GM12878 (cell line): ENCODE data around the gene ERMN. TPM values are rescaled to one million over a fixed set of nuclear protein-coding genes. Genes with fewer than 3 reads are reported as not detected.

Source experiments
- ATAC-seq: fragments of 200-7000 bp; cut with Tn5 transposase; 3 replicates; pipeline ENCODE4 v1.9.1; 2020; ENCODE audit warnings: mild to moderate bottlenecking, moderate library complexity
- BruUV-seq: library from RNA; stranded (reverse); fragments of 400-500 nt; replicated peaks from 2 replicates; lab custom pipeline; 2021; lab: Mats Ljungman, UMichigan
- CTCF ChIA-PET: fragments of 300-600 bp; sonication (Branson Sonifier 250); formaldehyde crosslinking; extraction: SDS; loops from one replicate; lab custom pipeline; 2021; ENCODE audit warnings: inconsistent platforms; lab: Yijun Ruan, JAX
- POLR2A ChIA-PET: fragments of 350-600 bp; formaldehyde crosslinking; extraction: SDS; loops from one replicate; lab custom pipeline; 2021; ENCODE audit warnings: inconsistent platforms; lab: Charles Lee
- RAD21 ChIA-PET: fragments of 300-600 bp; sonication (Branson Sonifier 250); formaldehyde crosslinking; loops from one replicate; lab custom pipeline; 2023; ENCODE audit warnings: antibody characterized with exemption; ENCODE audit not compliant: unreplicated experiment; lab: Charles Lee
- SMC1A ChIA-PET: fragments of 300-600 bp; sonication (Branson Sonifier 250); formaldehyde crosslinking; loops from one replicate; lab custom pipeline; 2023; ENCODE audit not compliant: unreplicated experiment, uncharacterized antibody; lab: Charles Lee
- DNase-seq: peaks from one replicate; pipeline ENCODE4 v3.0.0-alpha.2; 2011; ENCODE audit warnings: low read depth, low spot score
- FAIRE-seq: peaks from 3 replicates; lab custom pipeline; 2011; peaks lifted over from hg19 to GRCh38; lab: Jason Lieb, UNC
- H2AFZ ChIP-seq: 2 replicates; pipeline ENCODE4 v1.6.0; 2011; ENCODE audit warnings: low read depth, low read length, control low read depth; ENCODE audit not compliant: control insufficient read depth
- H3K27ac ChIP-seq: 2 replicates; pipeline ENCODE4 v1.5.1; 2011; ENCODE audit warnings: control low read depth; ENCODE audit not compliant: control insufficient read depth, insufficient read depth
- H3K27me3 ChIP-seq, 2 experiments: replicated peaks in 1 of 2; 2 replicates each; pipeline versions ENCODE4 v1.6.0 to v1.6.1; 2011; ENCODE audit warnings: low read length in 1 of 2; ENCODE audit not compliant: control insufficient read depth in 2 of 2, insufficient read depth in 2 of 2
- H3K36me3 ChIP-seq, 2 experiments: 2 replicates each; pipeline ENCODE4 v1.5.1; 2011; ENCODE audit warnings: low read length in 1 of 2; ENCODE audit not compliant: control insufficient read depth in 2 of 2, insufficient read depth in 2 of 2
- H3K4me1 ChIP-seq: 2 replicates; pipeline ENCODE4 v1.6.1; 2011; ENCODE audit warnings: mild to moderate bottlenecking, low read length, moderate library complexity, mixed read lengths; ENCODE audit not compliant: control insufficient read depth, insufficient read depth
- H3K4me2 ChIP-seq: 2 replicates; pipeline ENCODE4 v1.6.0; 2011; ENCODE audit warnings: control low read depth; ENCODE audit not compliant: control insufficient read depth, insufficient read depth
- H3K4me3 ChIP-seq: fragments of 200-600 bp; sonication (generic); 2 replicates; pipeline ENCODE4 v1.5.1; 2016
- H3K79me2 ChIP-seq: 2 replicates; pipeline ENCODE4 v1.6.0; 2011; ENCODE audit warnings: low read length; ENCODE audit not compliant: control insufficient read depth, insufficient read depth
- H3K9ac ChIP-seq: 2 replicates; pipeline ENCODE4 v1.8.0; 2011; ENCODE audit warnings: low read length, control low read depth, mixed read lengths; ENCODE audit not compliant: control insufficient read depth, insufficient read depth
- H3K9me3 ChIP-seq: replicated peaks from 3 replicates; pipeline ENCODE4 v1.5.1; 2011; ENCODE audit warnings: mild to moderate bottlenecking, low read length; ENCODE audit not compliant: control insufficient read depth, insufficient read depth
- H4K20me1 ChIP-seq: 2 replicates; pipeline ENCODE4 v1.6.0; 2011; ENCODE audit not compliant: control insufficient read depth, insufficient read depth
- BCL11A ChIP-seq: IDR thresholded peaks from 2 replicates; pipeline ENCODE4 v1.6.1; 2011; ENCODE audit warnings: low read depth, low read length
- CBFB ChIP-seq: IDR thresholded peaks from 2 replicates; pipeline ENCODE4 v1.6.1; 2016; ENCODE audit warnings: antibody characterized with exemption, low read depth
- CBX3 ChIP-seq: fragments of 200-600 bp; sonication (generic); IDR thresholded peaks from 2 replicates; pipeline ENCODE4 v1.6.1; 2016; ENCODE audit warnings: low read depth, borderline replicate concordance
- CBX5 ChIP-seq: sonication (generic); IDR thresholded peaks from 2 replicates; pipeline ENCODE4 v1.6.1; 2016; ENCODE audit warnings: low read depth, moderate library complexity, mild to moderate bottlenecking, inconsistent platforms
- CHD4 ChIP-seq: fragments of 200-600 bp; sonication (generic); IDR thresholded peaks from 2 replicates; pipeline ENCODE4 v1.6.1; 2016; ENCODE audit warnings: mild to moderate bottlenecking
- GABPA ChIP-seq: IDR thresholded peaks from 2 replicates; pipeline ENCODE4 v1.6.1; 2014; ENCODE audit warnings: antibody characterized with exemption, low read depth, mild to moderate bottlenecking, inconsistent platforms
- IRF4 ChIP-seq: IDR thresholded peaks from 2 replicates; pipeline ENCODE4 v1.6.1; 2011; ENCODE audit warnings: low read depth, low read length
- MYC ChIP-seq: IDR thresholded peaks from 2 replicates; pipeline ENCODE4 v1.6.1; 2011; ENCODE audit warnings: mild to moderate bottlenecking, low read length, moderate library complexity, inconsistent platforms; ENCODE audit not compliant: insufficient read depth, insufficient replicate concordance, insufficient read length, severe bottlenecking
- NFXL1 ChIP-seq: fragments of 450-650 bp; IDR thresholded peaks from 2 replicates; pipeline ENCODE4 v1.6.1; 2017; ENCODE audit warnings: antibody characterized with exemption, mild to moderate bottlenecking, borderline replicate concordance
- SMAD5 ChIP-seq: IDR thresholded peaks from 2 replicates; pipeline ENCODE4 v1.6.1; 2016; ENCODE audit warnings: antibody characterized with exemption, low read depth
- TAF1 ChIP-seq: IDR thresholded peaks from 2 replicates; pipeline ENCODE4 v1.6.1; 2011; ENCODE audit warnings: mild to moderate bottlenecking, low read depth, low read length, borderline replicate concordance
- TCF12 ChIP-seq: IDR thresholded peaks from 2 replicates; pipeline ENCODE4 v1.6.1; 2011; ENCODE audit warnings: low read depth, mild to moderate bottlenecking, low read length
- TCF3 ChIP-seq: IDR thresholded peaks from 2 replicates; pipeline ENCODE4 v1.6.1; 2012; ENCODE audit warnings: low read depth, mild to moderate bottlenecking, low read length, borderline replicate concordance; ENCODE audit not compliant: insufficient read depth
- ZNF384 ChIP-seq: IDR thresholded peaks from 2 replicates; pipeline ENCODE4 v1.6.1; 2012; ENCODE audit warnings: low read depth, mild to moderate bottlenecking, low read length, improper control_type of control experiment, borderline replicate concordance
- WGBS: methylation state at CpG from one replicate; pipeline ENCODE4 v1.1.6; 2016; ENCODE audit warnings: low lambda C conversion rate; ENCODE audit not compliant: insufficient replicate concordance, insufficient coverage; ENCODE audit errors: missing lambda C conversion rate; 5-methylcytosine and 5-hydroxymethylcytosine counted together
- in situ Hi-C: fragments of 300-500 bp; cut with MboI; formaldehyde crosslinking; loops from 9 replicates; pipeline ENCODE4 v1.14.3; 2018; ENCODE audit warnings: mixed read lengths
- intact Hi-C: fragments of 100-400 bp; cut with micrococcal nuclease; formaldehyde crosslinking; loops from one replicate; pipeline ENCODE4 v1.14.2; 2022; ENCODE audit not compliant: unreplicated experiment
- polyA plus RNA-seq, 11 experiments: library from polyadenylated mRNA; depleted of rRNA in 4 of 11; unstranded in 6 of 11; stranded (reverse) in 5 of 11; fragments of >200 nt; fragmentation: Nextera tagmentation in 4 of 11; fragmentation: Illumina TruSeq in 1 of 11; extraction: Ambion mirVana in 4 of 11; extraction: Trizol in 1 of 11; gene quantifications; 1 replicate in 1 of 11; 2 replicates in 10 of 11; pipeline versions ENCODE4 v1.2.1 to v1.2.3, GENCODE V29; 2011 to 2016; ENCODE audit warnings: inconsistent platforms in 2 of 11, missing spikeins in 2 of 11, low read depth in 1 of 11
- total RNA-seq, 4 experiments: library from RNA; depleted of rRNA in 3 of 4; stranded (reverse); fragments of >200 nt in 3 of 4; fragmentation: Illumina TruSeq in 1 of 4; extraction: Trizol in 1 of 4; gene quantifications; 2 replicates each; pipeline versions ENCODE4 v1.2.1 to v1.2.3, GENCODE V29; 2013 to 2021
- TF ChIP-seq, protein P1 (sequence below): fragments of 450-650 bp; IDR thresholded peaks from 2 replicates; pipeline ENCODE4 v1.6.1; 2014; ENCODE audit warnings: mild to moderate bottlenecking
- TF ChIP-seq, protein P2 (sequence below): fragments of 450-650 bp; IDR thresholded peaks from 2 replicates; pipeline ENCODE4 v1.6.1; 2018; ENCODE audit warnings: borderline replicate concordance, mild to moderate bottlenecking; ENCODE audit not compliant: partially characterized antibody
- TF ChIP-seq, protein P3 (sequence below): IDR thresholded peaks from 2 replicates; pipeline ENCODE4 v1.6.1; 2012; ENCODE audit warnings: improper control_type of control experiment, low read depth, low read length; ENCODE audit not compliant: insufficient replicate concordance

The ERMN gene
- total and polyA plus RNA-seq, 10 of the 15 experiments (the other 5 are each of a cell fraction or from before 2014, with no cell fraction given), result 0.26 to 5.3 (median 1.5) TPM

DNA sequence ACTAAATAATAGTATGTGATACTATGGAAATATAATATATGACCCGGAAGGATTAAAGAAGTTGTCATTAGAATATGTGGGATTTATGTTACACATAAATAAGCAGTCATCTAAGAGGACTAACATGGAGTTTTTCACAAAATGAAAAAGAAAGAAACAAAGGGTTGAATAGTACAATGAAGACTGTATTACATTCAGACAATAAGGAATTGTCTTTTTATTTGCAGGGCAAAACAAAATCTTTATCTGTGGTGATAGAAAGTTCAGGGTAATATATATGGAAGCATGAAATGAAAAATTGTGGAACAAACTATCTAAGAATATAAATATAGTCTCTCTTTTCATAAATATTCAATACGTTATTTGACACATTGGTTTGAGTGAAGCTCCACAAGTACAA lies 5.8 kb downstream of the ERMN start:
- Histone ChIP-seq H3K4me2 (no peak overlapping the region), H4K20me1 (no peaks in the 10 kb centered on the region), H3K9me3 (no peaks in the 10 kb centered on the region), H3K27ac (no peak overlapping the region), H3K79me2 (no peaks in the 10 kb centered on the region), H2AFZ (no peak overlapping the region), H3K36me3 (no peaks in the 10 kb centered on the region), H3K27me3 (no peaks in the 10 kb centered on the region), H3K4me1 (no peaks in the 10 kb centered on the region), H3K4me3 (no peak overlapping the region), H3K9ac (no peak overlapping the region)
- CTCF ChIA-PET, result interaction anchor here (1.1 to 13.4 kb wide), 7 partner anchors 8 to 174 kb away, joined by 4 to 226 read pairs (median 14); no protein-coding TSS in a partner anchor
- intact Hi-C loops, result no loop called here
- SMC1A ChIA-PET, result interaction anchor here (0.9 to 2.1 kb wide), 7 partner anchors 8 to 150 kb away, joined by 3 to 8 read pairs (median 5); partner anchors contain the start of gene CYTIP
- in situ Hi-C loops, result no loop called here
- RAD21 ChIA-PET, result interaction anchor here (1.2 to 1.6 kb wide), 2 partner anchors 13 to 17 kb away, joined by 3 to 5 read pairs; no protein-coding TSS in a partner anchor
- POLR2A ChIA-PET, result no interaction called here
- DNase-seq (no peak), ATAC-seq (no peak), FAIRE-seq (no peak)
- WGBS, result 95% methylated on average over 2 of the region's 2 CpGs
- no TSS peak for BruUV-seq
- TF ChIP-seq CBX5 (no peak), IRF4 (no peak), SMAD5 (no peak), MYC (no peak), BCL11A (no peak), ZNF384 (no peak), TCF3 (no peak), NFXL1 (no peak), TAF1 (no peak), CBFB (no peak), GABPA (no peak), CHD4 (no peak), CBX3 (no peak), TCF12 (no peak)
- TF ChIP-seq, protein P1, sequence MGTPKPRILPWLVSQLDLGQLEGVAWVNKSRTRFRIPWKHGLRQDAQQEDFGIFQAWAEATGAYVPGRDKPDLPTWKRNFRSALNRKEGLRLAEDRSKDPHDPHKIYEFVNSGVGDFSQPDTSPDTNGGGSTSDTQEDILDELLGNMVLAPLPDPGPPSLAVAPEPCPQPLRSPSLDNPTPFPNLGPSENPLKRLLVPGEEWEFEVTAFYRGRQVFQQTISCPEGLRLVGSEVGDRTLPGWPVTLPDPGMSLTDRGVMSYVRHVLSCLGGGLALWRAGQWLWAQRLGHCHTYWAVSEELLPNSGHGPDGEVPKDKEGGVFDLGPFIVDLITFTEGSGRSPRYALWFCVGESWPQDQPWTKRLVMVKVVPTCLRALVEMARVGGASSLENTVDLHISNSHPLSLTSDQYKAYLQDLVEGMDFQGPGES, result no peak
- TF ChIP-seq, protein P2, sequence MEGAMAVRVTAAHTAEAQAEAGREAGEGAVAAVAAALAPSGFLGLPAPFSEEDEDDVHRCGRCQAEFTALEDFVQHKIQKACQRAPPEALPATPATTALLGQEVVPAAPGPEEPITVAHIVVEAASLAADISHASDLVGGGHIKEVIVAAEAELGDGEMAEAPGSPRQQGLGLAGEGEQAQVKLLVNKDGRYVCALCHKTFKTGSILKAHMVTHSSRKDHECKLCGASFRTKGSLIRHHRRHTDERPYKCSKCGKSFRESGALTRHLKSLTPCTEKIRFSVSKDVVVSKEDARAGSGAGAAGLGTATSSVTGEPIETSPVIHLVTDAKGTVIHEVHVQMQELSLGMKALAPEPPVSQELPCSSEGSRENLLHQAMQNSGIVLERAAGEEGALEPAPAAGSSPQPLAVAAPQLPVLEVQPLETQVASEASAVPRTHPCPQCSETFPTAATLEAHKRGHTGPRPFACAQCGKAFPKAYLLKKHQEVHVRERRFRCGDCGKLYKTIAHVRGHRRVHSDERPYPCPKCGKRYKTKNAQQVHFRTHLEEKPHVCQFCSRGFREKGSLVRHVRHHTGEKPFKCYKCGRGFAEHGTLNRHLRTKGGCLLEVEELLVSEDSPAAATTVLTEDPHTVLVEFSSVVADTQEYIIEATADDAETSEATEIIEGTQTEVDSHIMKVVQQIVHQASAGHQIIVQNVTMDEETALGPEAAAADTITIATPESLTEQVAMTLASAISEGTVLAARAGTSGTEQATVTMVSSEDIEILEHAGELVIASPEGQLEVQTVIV, result no peak
- TF ChIP-seq, protein P3, sequence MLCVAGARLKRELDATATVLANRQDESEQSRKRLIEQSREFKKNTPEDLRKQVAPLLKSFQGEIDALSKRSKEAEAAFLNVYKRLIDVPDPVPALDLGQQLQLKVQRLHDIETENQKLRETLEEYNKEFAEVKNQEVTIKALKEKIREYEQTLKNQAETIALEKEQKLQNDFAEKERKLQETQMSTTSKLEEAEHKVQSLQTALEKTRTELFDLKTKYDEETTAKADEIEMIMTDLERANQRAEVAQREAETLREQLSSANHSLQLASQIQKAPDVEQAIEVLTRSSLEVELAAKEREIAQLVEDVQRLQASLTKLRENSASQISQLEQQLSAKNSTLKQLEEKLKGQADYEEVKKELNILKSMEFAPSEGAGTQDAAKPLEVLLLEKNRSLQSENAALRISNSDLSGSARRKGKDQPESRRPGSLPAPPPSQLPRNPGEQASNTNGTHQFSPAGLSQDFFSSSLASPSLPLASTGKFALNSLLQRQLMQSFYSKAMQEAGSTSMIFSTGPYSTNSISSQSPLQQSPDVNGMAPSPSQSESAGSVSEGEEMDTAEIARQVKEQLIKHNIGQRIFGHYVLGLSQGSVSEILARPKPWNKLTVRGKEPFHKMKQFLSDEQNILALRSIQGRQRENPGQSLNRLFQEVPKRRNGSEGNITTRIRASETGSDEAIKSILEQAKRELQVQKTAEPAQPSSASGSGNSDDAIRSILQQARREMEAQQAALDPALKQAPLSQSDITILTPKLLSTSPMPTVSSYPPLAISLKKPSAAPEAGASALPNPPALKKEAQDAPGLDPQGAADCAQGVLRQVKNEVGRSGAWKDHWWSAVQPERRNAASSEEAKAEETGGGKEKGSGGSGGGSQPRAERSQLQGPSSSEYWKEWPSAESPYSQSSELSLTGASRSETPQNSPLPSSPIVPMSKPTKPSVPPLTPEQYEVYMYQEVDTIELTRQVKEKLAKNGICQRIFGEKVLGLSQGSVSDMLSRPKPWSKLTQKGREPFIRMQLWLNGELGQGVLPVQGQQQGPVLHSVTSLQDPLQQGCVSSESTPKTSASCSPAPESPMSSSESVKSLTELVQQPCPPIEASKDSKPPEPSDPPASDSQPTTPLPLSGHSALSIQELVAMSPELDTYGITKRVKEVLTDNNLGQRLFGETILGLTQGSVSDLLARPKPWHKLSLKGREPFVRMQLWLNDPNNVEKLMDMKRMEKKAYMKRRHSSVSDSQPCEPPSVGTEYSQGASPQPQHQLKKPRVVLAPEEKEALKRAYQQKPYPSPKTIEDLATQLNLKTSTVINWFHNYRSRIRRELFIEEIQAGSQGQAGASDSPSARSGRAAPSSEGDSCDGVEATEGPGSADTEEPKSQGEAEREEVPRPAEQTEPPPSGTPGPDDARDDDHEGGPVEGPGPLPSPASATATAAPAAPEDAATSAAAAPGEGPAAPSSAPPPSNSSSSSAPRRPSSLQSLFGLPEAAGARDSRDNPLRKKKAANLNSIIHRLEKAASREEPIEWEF, result no peak
